Measurements from ENCODE around the gene SPR.

GRCh38 chr2:72900191-72900825, 13.1 kb downstream of the SPR start:
- TF ChIP-seq HDAC2 (IDR thresholded peaks at IDR 0.05) (no peak), RFX5 (IDR thresholded peaks at IDR 0.05) (no peak), POLR2A (IDR thresholded peaks at IDR 0.05; ENCODE audit: low read length) (no peak), CEBPB (IDR thresholded peaks at IDR 0.05) (no peak), CBX8 (IDR thresholded peaks at IDR 0.05) (no peak), BHLHE40 (IDR thresholded peaks at IDR 0.05; ENCODE audit: low read depth, low read length) (no peak), NR3C1 (IDR thresholded peaks at IDR 0.05) (no peak), HMGXB4 (CRISPR knock-in tag; IDR thresholded peaks at IDR 0.05; ENCODE audit: borderline replicate concordance) (no peak), SMC3 (IDR thresholded peaks at IDR 0.05) (no peak), EP300 (IDR thresholded peaks at IDR 0.05) (no peak), USF2 (IDR thresholded peaks at IDR 0.05) (no peak)
- TF ChIP-seq, protein P1, sequence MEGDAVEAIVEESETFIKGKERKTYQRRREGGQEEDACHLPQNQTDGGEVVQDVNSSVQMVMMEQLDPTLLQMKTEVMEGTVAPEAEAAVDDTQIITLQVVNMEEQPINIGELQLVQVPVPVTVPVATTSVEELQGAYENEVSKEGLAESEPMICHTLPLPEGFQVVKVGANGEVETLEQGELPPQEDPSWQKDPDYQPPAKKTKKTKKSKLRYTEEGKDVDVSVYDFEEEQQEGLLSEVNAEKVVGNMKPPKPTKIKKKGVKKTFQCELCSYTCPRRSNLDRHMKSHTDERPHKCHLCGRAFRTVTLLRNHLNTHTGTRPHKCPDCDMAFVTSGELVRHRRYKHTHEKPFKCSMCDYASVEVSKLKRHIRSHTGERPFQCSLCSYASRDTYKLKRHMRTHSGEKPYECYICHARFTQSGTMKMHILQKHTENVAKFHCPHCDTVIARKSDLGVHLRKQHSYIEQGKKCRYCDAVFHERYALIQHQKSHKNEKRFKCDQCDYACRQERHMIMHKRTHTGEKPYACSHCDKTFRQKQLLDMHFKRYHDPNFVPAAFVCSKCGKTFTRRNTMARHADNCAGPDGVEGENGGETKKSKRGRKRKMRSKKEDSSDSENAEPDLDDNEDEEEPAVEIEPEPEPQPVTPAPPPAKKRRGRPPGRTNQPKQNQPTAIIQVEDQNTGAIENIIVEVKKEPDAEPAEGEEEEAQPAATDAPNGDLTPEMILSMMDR (IDR thresholded peaks at IDR 0.05): no peak
- TF ChIP-seq, protein P2, sequence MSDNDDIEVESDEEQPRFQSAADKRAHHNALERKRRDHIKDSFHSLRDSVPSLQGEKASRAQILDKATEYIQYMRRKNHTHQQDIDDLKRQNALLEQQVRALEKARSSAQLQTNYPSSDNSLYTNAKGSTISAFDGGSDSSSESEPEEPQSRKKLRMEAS (IDR thresholded peaks at IDR 0.05): no peak

All from A549 (cell line).